SK-N-SH treated with all-trans-retinoic acid at 6 μM for 48 hours (cell line): ENCODE results near the gene MCAT.

Experiments used
- ATAC-seq: fragments of 200-7000 bp; cut with Tn5 transposase; 3 replicates; pipeline ENCODE4 v1.9.1; 2020; ENCODE audit warnings: mild to moderate bottlenecking, moderate library complexity
- ARNTL ChIP-seq: fragments of 450-650 bp; formaldehyde crosslinking; IDR thresholded peaks from 2 replicates; pipeline ENCODE4 v1.5.0; 2020; ENCODE audit warnings: low read depth, mild to moderate bottlenecking, moderate library complexity, borderline replicate concordance
- BACH2 ChIP-seq: fragments of 250-450 bp; sonication (Bioruptor Pico); IDR thresholded peaks from 2 replicates; pipeline ENCODE4 v1.9.0; 2021; ENCODE audit warnings: mild to moderate bottlenecking, borderline replicate concordance
- CSDC2 ChIP-seq: fragments of 250-450 bp; sonication (Bioruptor Pico); IDR thresholded peaks from 2 replicates; pipeline ENCODE4 v1.5.0; 2020; ENCODE audit warnings: mild to moderate bottlenecking, moderate library complexity
- CSRNP3 ChIP-seq: fragments of 250-450 bp; sonication (Bioruptor Pico); IDR thresholded peaks from 2 replicates; pipeline ENCODE4 v1.5.1; 2021; ENCODE audit warnings: mild to moderate bottlenecking, moderate library complexity
- ESRRG ChIP-seq: fragments of 250-450 bp; sonication (Bioruptor Pico); IDR thresholded peaks from 2 replicates; pipeline ENCODE4 v1.6.1; 2021; ENCODE audit warnings: mild to moderate bottlenecking
- GLIS3 ChIP-seq: fragments of 250-450 bp; sonication (Bioruptor Pico); IDR thresholded peaks from 2 replicates; pipeline ENCODE4 v1.5.0; 2020; ENCODE audit warnings: mild to moderate bottlenecking, moderate library complexity
- ISL1 ChIP-seq: fragments of 250-450 bp; sonication (Bioruptor Pico); IDR thresholded peaks from 2 replicates; pipeline ENCODE4 v2.1.2; 2022; ENCODE audit warnings: mild to moderate bottlenecking, moderate library complexity
- OSR1 ChIP-seq: fragments of 250-450 bp; sonication (Bioruptor Pico); IDR thresholded peaks from 2 replicates; pipeline ENCODE4 v1.8.0; 2022; ENCODE audit warnings: moderate library complexity, mild to moderate bottlenecking, inconsistent platforms
- POU6F1 ChIP-seq: fragments of 250-450 bp; sonication (Bioruptor Pico); IDR thresholded peaks from 2 replicates; pipeline ENCODE4 v1.8.0; 2021; ENCODE audit warnings: low read depth, mild to moderate bottlenecking, moderate library complexity, borderline replicate concordance
- PPARA ChIP-seq: fragments of 250-450 bp; sonication (Bioruptor Pico); IDR thresholded peaks from 2 replicates; pipeline ENCODE4 v1.5.0; 2020; ENCODE audit warnings: mild to moderate bottlenecking, borderline replicate concordance
- RARB ChIP-seq: fragments of 250-450 bp; sonication (Bioruptor Pico); IDR thresholded peaks from 2 replicates; pipeline ENCODE4 v1.8.0; 2021; ENCODE audit warnings: mild to moderate bottlenecking, moderate library complexity
- SNAI2 ChIP-seq: fragments of 250-450 bp; sonication (Bioruptor Pico); IDR thresholded peaks from 2 replicates; pipeline ENCODE4 v1.5.0; 2020; ENCODE audit warnings: mild to moderate bottlenecking, moderate library complexity
- TCF4 ChIP-seq: fragments of 250-450 bp; sonication (Bioruptor Pico); IDR thresholded peaks from 2 replicates; pipeline ENCODE4 v1.8.0; 2021; ENCODE audit warnings: mild to moderate bottlenecking, moderate library complexity, borderline replicate concordance
- TOX ChIP-seq: fragments of 250-450 bp; sonication (Bioruptor Pico); IDR thresholded peaks from 2 replicates; pipeline ENCODE4 v1.8.0; 2021; ENCODE audit warnings: mild to moderate bottlenecking, moderate library complexity, borderline replicate concordance
- TSHZ2 ChIP-seq: fragments of 250-450 bp; sonication (Bioruptor Pico); IDR thresholded peaks from 2 replicates; pipeline ENCODE4 v1.5.0; 2020; ENCODE audit warnings: mild to moderate bottlenecking, moderate library complexity
- ZC3H10 ChIP-seq: fragments of 250-450 bp; sonication (Bioruptor Pico); IDR thresholded peaks from 2 replicates; pipeline ENCODE4 v1.5.1; 2021; ENCODE audit warnings: mild to moderate bottlenecking, moderate library complexity
- ZFP30 ChIP-seq: fragments of 450-650 bp; formaldehyde crosslinking; IDR thresholded peaks from 2 replicates; pipeline ENCODE4 v1.5.0; 2022; ENCODE audit warnings: mild to moderate bottlenecking, moderate library complexity
- ZNF565 ChIP-seq: fragments of 450-650 bp; formaldehyde crosslinking; conservative IDR thresholded peaks from 2 replicates; pipeline ENCODE4 v1.5.0; 2020; ENCODE audit warnings: low read depth, mild to moderate bottlenecking, moderate library complexity
- ZNF70 ChIP-seq: fragments of 450-650 bp; formaldehyde crosslinking; IDR thresholded peaks from 2 replicates; pipeline ENCODE4 v1.5.0; 2020; ENCODE audit warnings: mild to moderate bottlenecking, moderate library complexity
- ZNF8 ChIP-seq: fragments of 450-650 bp; formaldehyde crosslinking; IDR thresholded peaks from 2 replicates; pipeline ENCODE4 v1.5.0; 2020; ENCODE audit warnings: mild to moderate bottlenecking, moderate library complexity

Gene MCAT

GRCh38 chr22:43166132-43166930 lies 23.1 kb upstream of the MCAT start (continued):
- TF ChIP-seq TSHZ2 (CRISPR knock-in tag) (no peak), TOX (CRISPR knock-in tag) (no peak), ZC3H10 (no peak), CSRNP3 (CRISPR knock-in tag) (no peak), GLIS3 (no peak), ZNF70 (CRISPR knock-in tag) (no peak), SNAI2 (CRISPR knock-in tag) (no peak)

- TF ChIP-seq ARNTL (CRISPR knock-in tag) (no peak), CSDC2 (CRISPR knock-in tag) (no peak), ESRRG (CRISPR knock-in tag) (no peak), PPARA (CRISPR knock-in tag) (no peak), ZFP30 (CRISPR knock-in tag) (no peak), POU6F1 (CRISPR knock-in tag) (no peak), ZNF565 (CRISPR knock-in tag) (no peak), TOX (CRISPR knock-in tag) (no peak), ISL1 (CRISPR knock-in tag) (no peak), TSHZ2 (CRISPR knock-in tag) (no peak), OSR1 (CRISPR knock-in tag) (no peak)
- no peak; the same call in 1 of the 3 replicates for ATAC-seq
Observed at GRCh38 chr22:43164636-43165035, 21.4 kb upstream of the MCAT start.

GRCh38 chr22:43163241-43163795 lies 20.1 kb upstream of the MCAT start:
- no peak for ATAC-seq
- no peak for TF ChIP-seq PPARA (CRISPR knock-in tag)
- TF ChIP-seq OSR1 (CRISPR knock-in tag) = no peak
- TF ChIP-seq, all 23 proteins: peak for 0

- ATAC-seq = no peak
- TF ChIP-seq ZNF8 (CRISPR knock-in tag) = no peak
- TF ChIP-seq ESRRG (CRISPR knock-in tag) = no peak
- no peak for TF ChIP-seq TCF4 (CRISPR knock-in tag)
- TF ChIP-seq ARNTL (CRISPR knock-in tag) = no peak
- no peak for TF ChIP-seq GLIS3
- TF ChIP-seq ZFP30 (CRISPR knock-in tag) = no peak
- no peak for TF ChIP-seq BACH2 (CRISPR knock-in tag)
- no peak for TF ChIP-seq TOX (CRISPR knock-in tag)
- no peak for TF ChIP-seq TSHZ2 (CRISPR knock-in tag)
- TF ChIP-seq RARB (CRISPR knock-in tag) = no peak
Observed at GRCh38 chr22:43162412-43163150, 19.4 kb upstream of the MCAT start.
